ENCODE results near the gene RAC3.
A peak's percentile ranks its signal among the peaks of the same experiment; 100 is the strongest.

Gene RAC3

GRCh38 chr17:82031885-82032627 is 578 bp downstream of the RAC3 start:
- Histone ChIP-seq H2AFZ (ENCODE audit: low read depth, low read length, severe bottlenecking) (no peak overlapping the region), H3K79me2 (ENCODE audit: insufficient read depth, low read length) (peaks cover 10% of the 10 kb centered on the region), H3K27ac (ENCODE audit: low read depth, low read length) (no peak overlapping the region), H3K9ac (ENCODE audit: low read length) (peak overlapping the region; percentile 35; the same call in 1 of the 2 replicates), H3F3A (ENCODE audit: insufficient read depth) (peaks cover 9% of the 10 kb centered on the region; the same call in 1 of the 2 replicates), H4K20me1 (ENCODE audit: low read depth, low read length) (peaks cover 4% of the 10 kb centered on the region; the same call in 1 of the 2 replicates), H3K27me3 (ENCODE audit: low read length) (no peaks in the 10 kb centered on the region), H3K4me2 (ENCODE audit: low read depth, low read length, poor library complexity, severe bottlenecking) (peak overlapping the region; percentile 37), H3K9me3 (ENCODE audit: insufficient read depth, low read length) (no peaks in the 10 kb centered on the region), H3K36me3 (ENCODE audit: low read length) (no peaks in the 10 kb centered on the region), H3K4me3 (ENCODE audit: insufficient read depth, low read length, poor library complexity, severe bottlenecking) (peak overlapping the region; percentile 31), H3K9me2 (replicated peaks; ENCODE audit: insufficient read depth, low read length) (no peaks in the 10 kb centered on the region)
- no peak for TF ChIP-seq EZH2phosphoT487 (conservative IDR thresholded peaks at IDR 0.05; ENCODE audit: low read length)
- TF ChIP-seq CTCF (IDR thresholded peaks at IDR 0.05; ENCODE audit: insufficient read depth, low read length, poor library complexity, severe bottlenecking) = no peak

- Histone ChIP-seq H3K9me3 (ENCODE audit: insufficient read depth, low read length) (no peaks in the 10 kb centered on the region), H3K36me3 (ENCODE audit: low read length) (no peaks in the 10 kb centered on the region), H2AFZ (ENCODE audit: low read depth, low read length, severe bottlenecking) (no peak overlapping the region), H4K20me1 (ENCODE audit: low read depth, low read length) (peaks cover 4% of the 10 kb centered on the region; the same call in 1 of the 2 replicates), H3K4me3 (ENCODE audit: insufficient read depth, low read length, poor library complexity, severe bottlenecking) (no peak overlapping the region), H3K79me2 (ENCODE audit: insufficient read depth, low read length) (peaks cover 11% of the 10 kb centered on the region), H3K27ac (ENCODE audit: low read depth, low read length) (no peak overlapping the region), H3K4me2 (ENCODE audit: low read depth, low read length, poor library complexity, severe bottlenecking) (no peak overlapping the region), H3K9ac (ENCODE audit: low read length) (no peak overlapping the region), H3K9me2 (replicated peaks; ENCODE audit: insufficient read depth, low read length) (no peaks in the 10 kb centered on the region), H3F3A (ENCODE audit: insufficient read depth) (peaks cover 9% of the 10 kb centered on the region; the same call in 1 of the 2 replicates), H3K27me3 (ENCODE audit: low read length) (no peaks in the 10 kb centered on the region)
- TF ChIP-seq EZH2phosphoT487 (conservative IDR thresholded peaks at IDR 0.05; ENCODE audit: low read length) (no peak), CTCF (IDR thresholded peaks at IDR 0.05; ENCODE audit: insufficient read depth, low read length, poor library complexity, severe bottlenecking) (no peak)
These were observed 2.0 kb downstream of the RAC3 start for GRCh38 chr17:82033359-82034085.

- no peak for TF ChIP-seq CTCF (IDR thresholded peaks at IDR 0.05; ENCODE audit: insufficient read depth, low read length, poor library complexity, severe bottlenecking)
- TF ChIP-seq EZH2phosphoT487 (conservative IDR thresholded peaks at IDR 0.05; ENCODE audit: low read length) = no peak
- Histone ChIP-seq H3F3A (ENCODE audit: insufficient read depth) (peaks cover 9% of the 10 kb centered on the region; the same call in 1 of the 2 replicates), H3K27me3 (ENCODE audit: low read length) (no peaks in the 10 kb centered on the region), H3K9ac (ENCODE audit: low read length) (no peak overlapping the region), H3K27ac (ENCODE audit: low read depth, low read length) (no peak overlapping the region), H3K79me2 (ENCODE audit: insufficient read depth, low read length) (peaks cover 11% of the 10 kb centered on the region), H2AFZ (ENCODE audit: low read depth, low read length, severe bottlenecking) (no peak overlapping the region), H4K20me1 (ENCODE audit: low read depth, low read length) (peaks cover 4% of the 10 kb centered on the region; the same call in 1 of the 2 replicates), H3K9me2 (replicated peaks; ENCODE audit: insufficient read depth, low read length) (no peaks in the 10 kb centered on the region), H3K4me3 (ENCODE audit: insufficient read depth, low read length, poor library complexity, severe bottlenecking) (no peak overlapping the region), H3K36me3 (ENCODE audit: low read length) (no peaks in the 10 kb centered on the region), H3K4me2 (ENCODE audit: low read depth, low read length, poor library complexity, severe bottlenecking) (no peak overlapping the region), H3K9me3 (ENCODE audit: insufficient read depth, low read length) (no peaks in the 10 kb centered on the region)
These were observed 3.0 kb downstream of the RAC3 start for GRCh38 chr17:82034371-82035011.
